AG09309 (cell line): ENCODE results near the gene CASZ1.

Experiments used
- DNase-seq: peaks from one replicate; pipeline ENCODE4 v3.0.0-alpha.2; 2010; ENCODE audit warnings: low read depth
- H3K4me3 ChIP-seq: 2 replicates; pipeline ENCODE4 v1.5.1; 2011; ENCODE audit warnings: mild to moderate bottlenecking, low read depth, low read length, moderate library complexity; ENCODE audit not compliant: control insufficient read depth
- TF ChIP-seq, protein P1 (sequence below): IDR thresholded peaks from 2 replicates; pipeline ENCODE4 v1.5.1; 2011; ENCODE audit warnings: mild to moderate bottlenecking, low read depth, low read length, inconsistent platforms; ENCODE audit not compliant: insufficient read depth, control insufficient read depth; ENCODE audit errors: missing control alignments

Gene CASZ1

DNA sequence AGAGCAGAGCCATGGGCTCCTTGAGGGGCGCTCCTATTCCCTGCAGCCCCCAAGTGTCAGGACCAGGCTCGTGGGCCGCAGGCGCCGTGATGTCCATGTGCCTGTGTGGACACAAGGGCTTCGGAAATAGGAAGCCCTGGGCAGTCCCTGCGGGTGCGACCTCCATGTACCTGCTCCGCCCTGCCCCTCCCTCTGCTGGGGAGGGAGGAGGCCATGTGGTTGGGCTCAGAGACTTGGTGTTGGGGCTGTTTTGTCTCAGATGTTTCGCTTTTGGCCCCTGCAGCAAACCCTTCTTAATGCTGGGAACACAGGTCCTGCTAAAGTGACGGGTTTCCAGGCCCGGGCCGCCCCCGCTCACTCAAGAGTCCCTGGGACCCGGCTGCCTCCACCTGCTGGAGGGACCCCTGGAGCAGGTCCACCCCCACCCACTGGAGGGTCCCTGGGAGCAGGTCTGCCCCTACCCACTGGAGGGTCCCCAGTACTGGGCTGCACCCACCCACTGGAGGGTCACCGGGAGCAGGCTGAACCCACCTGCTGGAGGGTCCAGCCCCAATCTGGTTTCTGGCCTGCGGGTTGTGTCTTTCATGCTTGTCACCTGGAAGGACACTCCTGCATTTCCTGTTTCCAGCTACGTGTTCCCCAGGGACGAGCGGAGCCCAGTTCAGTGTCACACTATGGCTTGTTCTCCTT is 165.2 kb downstream of the CASZ1 start:
- H3K4me3 ChIP-seq: no peak overlapping the region
- TF ChIP-seq, protein P1, sequence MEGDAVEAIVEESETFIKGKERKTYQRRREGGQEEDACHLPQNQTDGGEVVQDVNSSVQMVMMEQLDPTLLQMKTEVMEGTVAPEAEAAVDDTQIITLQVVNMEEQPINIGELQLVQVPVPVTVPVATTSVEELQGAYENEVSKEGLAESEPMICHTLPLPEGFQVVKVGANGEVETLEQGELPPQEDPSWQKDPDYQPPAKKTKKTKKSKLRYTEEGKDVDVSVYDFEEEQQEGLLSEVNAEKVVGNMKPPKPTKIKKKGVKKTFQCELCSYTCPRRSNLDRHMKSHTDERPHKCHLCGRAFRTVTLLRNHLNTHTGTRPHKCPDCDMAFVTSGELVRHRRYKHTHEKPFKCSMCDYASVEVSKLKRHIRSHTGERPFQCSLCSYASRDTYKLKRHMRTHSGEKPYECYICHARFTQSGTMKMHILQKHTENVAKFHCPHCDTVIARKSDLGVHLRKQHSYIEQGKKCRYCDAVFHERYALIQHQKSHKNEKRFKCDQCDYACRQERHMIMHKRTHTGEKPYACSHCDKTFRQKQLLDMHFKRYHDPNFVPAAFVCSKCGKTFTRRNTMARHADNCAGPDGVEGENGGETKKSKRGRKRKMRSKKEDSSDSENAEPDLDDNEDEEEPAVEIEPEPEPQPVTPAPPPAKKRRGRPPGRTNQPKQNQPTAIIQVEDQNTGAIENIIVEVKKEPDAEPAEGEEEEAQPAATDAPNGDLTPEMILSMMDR: no peak

DNA sequence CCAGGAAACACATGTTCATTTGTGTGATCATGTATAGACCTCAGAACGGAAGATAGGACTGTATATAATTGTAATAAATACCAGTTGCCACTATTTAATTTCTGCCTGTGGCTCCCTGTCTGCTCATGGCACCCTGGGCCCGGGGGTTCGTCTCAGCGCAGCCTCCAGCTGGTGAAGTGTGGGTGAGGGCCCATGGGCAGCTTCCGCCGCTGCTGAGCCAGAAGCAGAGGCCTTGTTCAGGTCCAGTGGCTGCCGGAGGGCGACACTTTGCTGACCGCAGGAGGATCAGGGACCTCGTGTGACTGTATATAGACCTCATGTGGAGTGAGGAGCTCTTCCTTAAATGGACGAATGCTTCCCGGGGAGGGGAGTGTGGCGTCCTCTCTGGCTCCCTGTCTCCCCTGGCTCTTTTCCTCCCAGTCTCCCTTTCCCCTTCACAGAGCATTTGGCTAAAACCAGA is 165.8 kb downstream of the CASZ1 start:
- DNase-seq: no peak
- H3K4me3 ChIP-seq: no peak overlapping the region
- TF ChIP-seq, protein P1: no peak

More for the DNA sequence above, 165.2 kb downstream of the CASZ1 start:
- DNase-seq: no peak

DNA sequence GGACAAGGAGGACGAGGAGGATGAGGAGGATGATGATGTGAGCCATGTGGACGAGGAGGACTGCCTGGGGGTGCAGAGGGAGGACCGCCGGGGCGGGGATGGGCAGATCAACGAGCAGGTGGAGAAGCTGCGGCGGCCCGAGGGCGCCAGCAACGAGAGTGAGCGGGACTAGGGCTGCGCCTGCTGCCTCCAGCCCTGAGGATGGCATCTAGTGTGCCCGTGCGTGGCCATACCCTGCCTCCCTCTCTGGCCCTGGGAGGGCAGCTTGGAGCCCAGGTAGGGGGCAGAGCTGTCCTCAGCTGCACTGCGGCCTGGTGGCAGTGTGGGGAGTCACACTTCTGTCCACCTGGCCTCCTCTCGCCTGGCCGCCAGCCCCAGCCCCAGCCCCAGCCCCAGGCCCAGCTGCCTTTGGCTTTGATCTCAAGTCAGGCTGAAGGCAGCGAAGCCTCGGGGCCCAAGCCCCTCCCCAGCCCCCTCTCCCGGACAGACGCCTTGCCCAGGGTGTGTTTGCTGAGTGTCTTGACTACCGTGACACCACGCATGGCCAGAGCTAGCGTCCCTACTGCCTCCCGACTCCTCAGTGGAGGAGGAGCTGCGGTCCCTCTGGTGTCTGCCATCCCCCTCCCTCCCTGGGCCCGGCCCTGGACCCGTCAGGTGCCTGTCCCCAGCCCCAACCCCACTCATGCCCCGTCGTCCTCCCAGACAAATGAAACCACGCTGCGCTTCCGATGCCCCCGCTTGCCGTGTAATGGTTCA is 166.5 kb downstream of the CASZ1 start:
- TF ChIP-seq, protein P1: no peak
- DNase-seq: no peak
- H3K4me3 ChIP-seq: no peak overlapping the region

DNA sequence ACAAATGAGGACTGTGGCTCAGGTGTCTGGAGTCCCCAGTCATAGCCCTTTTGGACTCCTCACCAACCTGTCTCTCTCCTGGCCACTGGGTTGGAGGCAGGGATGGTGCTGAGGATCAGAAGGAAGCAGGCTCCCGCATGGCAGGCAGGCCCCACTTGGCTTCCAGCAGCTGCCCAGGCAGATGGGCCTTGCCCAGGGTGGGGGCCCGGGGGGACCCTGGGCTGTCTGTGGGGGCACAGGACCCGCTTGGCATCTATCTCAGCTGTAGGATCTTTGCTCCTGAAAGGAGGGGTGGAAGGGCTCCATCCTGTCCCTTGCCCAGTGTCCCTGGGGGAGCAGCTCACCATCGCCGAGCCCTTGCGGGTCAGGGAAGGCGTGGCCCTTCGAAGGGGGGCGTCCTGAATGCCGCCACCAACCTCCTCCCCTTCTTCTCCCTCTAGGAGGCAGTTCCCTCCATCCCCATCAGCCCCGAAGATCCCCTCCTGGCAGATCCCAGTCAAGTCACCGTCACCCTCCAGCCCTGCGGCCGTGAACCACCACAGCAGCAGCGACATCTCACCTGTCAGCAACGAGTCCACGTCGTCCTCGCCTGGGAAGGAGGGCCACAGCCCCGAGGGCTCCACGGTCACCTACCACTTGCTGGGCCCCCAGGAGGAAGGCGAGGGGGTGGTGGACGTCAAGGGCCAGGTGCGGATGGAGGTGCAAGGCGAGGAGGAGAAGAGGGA is 167.2 kb downstream of the CASZ1 start:
- DNase-seq: no peak
- TF ChIP-seq, protein P1: no peak
- no peak overlapping the region for H3K4me3 ChIP-seq

DNA sequence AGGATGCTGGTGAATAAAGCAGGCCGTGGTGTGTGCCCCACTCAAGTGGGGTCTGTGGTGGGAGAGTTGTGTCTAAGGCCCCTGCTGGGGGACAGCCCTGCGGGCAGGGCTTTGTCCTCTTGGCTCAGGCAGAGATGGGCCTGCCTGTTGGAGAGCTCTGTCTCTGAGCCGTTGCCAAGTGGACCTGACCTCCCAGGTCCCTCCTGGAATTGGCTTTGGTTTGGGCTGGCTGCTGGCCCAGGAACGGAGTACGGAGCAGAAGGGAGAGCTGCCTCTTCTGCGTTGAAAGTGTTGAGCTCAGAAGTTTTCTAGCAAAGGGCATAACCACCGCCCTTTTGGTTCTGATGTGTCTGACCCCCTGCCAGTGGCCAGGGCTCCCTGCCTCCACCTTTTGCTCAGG is 167.8 kb downstream of the CASZ1 start:
- no peak for DNase-seq
- H3K4me3 ChIP-seq: no peak overlapping the region
- TF ChIP-seq, protein P1: no peak

DNA sequence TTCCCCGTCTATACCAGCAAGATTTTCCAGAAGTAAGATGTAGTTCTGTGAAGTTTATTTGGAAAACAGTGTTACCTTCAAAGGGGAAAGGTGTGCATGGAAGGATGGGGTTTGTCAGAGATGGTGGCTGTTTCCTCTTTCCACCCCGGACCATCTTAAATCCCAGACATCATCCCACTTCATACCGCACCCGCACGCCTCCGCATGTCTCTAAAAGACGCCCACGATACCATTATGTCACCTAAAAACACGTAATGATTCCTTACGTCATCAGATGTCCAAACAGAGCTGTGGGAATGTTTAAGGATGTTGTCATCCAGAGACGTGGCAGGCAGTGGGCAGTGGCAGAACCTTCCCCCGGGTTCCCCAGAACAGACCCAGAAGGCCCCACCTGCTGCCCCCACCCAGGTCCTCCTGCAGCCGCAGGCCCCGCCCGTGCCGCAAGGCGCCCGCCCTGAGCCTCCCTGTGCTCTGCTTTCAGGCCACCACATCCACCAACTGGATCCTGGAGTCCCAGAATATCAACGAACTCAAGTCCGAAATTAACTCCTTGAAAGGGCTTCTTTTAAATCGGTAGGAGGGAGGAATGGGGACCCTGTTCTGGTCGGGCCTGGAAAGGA is 169.5 kb downstream of the CASZ1 start:
- TF ChIP-seq, protein P1: no peak
- H3K4me3 ChIP-seq: no peak overlapping the region
- DNase-seq: no peak
